Measurements from ENCODE around the gene TULP4.
"Not testable (repeated sequence)": the region's sequence is repeated elsewhere in the genome, so short reads cannot be mapped to it uniquely, and the experiment has no call there.

TULP4 gene

GRCh38 chr6:158284007-158284875, 28.0 kb upstream of the TULP4 start:
- Histone ChIP-seq H3K9ac (ENCODE audit: low read depth, low read length) (peak overlapping the region; percentile 39), H3K9me3 (replicated peaks; ENCODE audit: low read length) (no peaks in the 10 kb centered on the region), H3K4me2 (ENCODE audit: low read length) (peak overlapping the region; percentile 43), H3K27me3 (ENCODE audit: control insufficient read depth, insufficient read depth, low read length) (no peaks in the 10 kb centered on the region), H3K4me1 (ENCODE audit: control insufficient read depth, insufficient read depth, low read length) (peaks cover 24% of the 10 kb centered on the region), H3K36me3 (ENCODE audit: insufficient read depth, low read length) (peaks cover 3% of the 10 kb centered on the region), H3K4me3 (ENCODE audit: low read length) (no peak overlapping the region)

- Histone ChIP-seq H3K9ac (ENCODE audit: low read depth, low read length) (no peak overlapping the region), H3K36me3 (ENCODE audit: insufficient read depth, low read length) (peaks cover 3% of the 10 kb centered on the region), H3K4me3 (ENCODE audit: low read length) (no peak overlapping the region), H3K9me3 (replicated peaks; ENCODE audit: low read length) (no peaks in the 10 kb centered on the region), H3K27me3 (ENCODE audit: control insufficient read depth, insufficient read depth, low read length) (no peaks in the 10 kb centered on the region), H3K4me1 (ENCODE audit: control insufficient read depth, insufficient read depth, low read length) (peaks cover 24% of the 10 kb centered on the region), H3K4me2 (ENCODE audit: low read length) (peak overlapping the region; percentile 14)
These were observed 27.2 kb upstream of the TULP4 start for GRCh38 chr6:158284876-158285655.

GRCh38 chr6:158285656-158286021, 26.6 kb upstream of the TULP4 start:
- peak overlapping the region; percentile 14 for H3K4me2 ChIP-seq (ENCODE audit: low read length)
- H3K9me3 ChIP-seq (replicated peaks; ENCODE audit: low read length): no peaks in the 10 kb centered on the region
- H3K4me3 ChIP-seq (ENCODE audit: low read length): no peak overlapping the region
- no peak overlapping the region for H3K9ac ChIP-seq (ENCODE audit: low read depth, low read length)
- H3K27me3 ChIP-seq (ENCODE audit: control insufficient read depth, insufficient read depth, low read length): no peaks in the 10 kb centered on the region
- H3K4me1 ChIP-seq (ENCODE audit: control insufficient read depth, insufficient read depth, low read length): peaks cover 24% of the 10 kb centered on the region
- peaks cover 3% of the 10 kb centered on the region for H3K36me3 ChIP-seq (ENCODE audit: insufficient read depth, low read length)

- H3K4me3 ChIP-seq (ENCODE audit: low read length): no peak overlapping the region
- H3K36me3 ChIP-seq (ENCODE audit: insufficient read depth, low read length): peaks cover 3% of the 10 kb centered on the region
- no peaks in the 10 kb centered on the region for H3K9me3 ChIP-seq (replicated peaks; ENCODE audit: low read length)
- no peaks in the 10 kb centered on the region for H3K27me3 ChIP-seq (ENCODE audit: control insufficient read depth, insufficient read depth, low read length)
- peaks cover 24% of the 10 kb centered on the region for H3K4me1 ChIP-seq (ENCODE audit: control insufficient read depth, insufficient read depth, low read length)
- H3K9ac ChIP-seq (ENCODE audit: low read depth, low read length): peak overlapping the region; percentile 36
- H3K4me2 ChIP-seq (ENCODE audit: low read length): peak overlapping the region; percentile 32
These were observed 25.9 kb upstream of the TULP4 start for GRCh38 chr6:158286413-158286812.

GRCh38 chr6:158287047-158287446, 25.2 kb upstream of the TULP4 start:
- Histone ChIP-seq H3K27me3 (ENCODE audit: control insufficient read depth, insufficient read depth, low read length) (no peaks in the 10 kb centered on the region), H3K36me3 (ENCODE audit: insufficient read depth, low read length) (peaks cover 3% of the 10 kb centered on the region)

GRCh38 chr6:158290040-158290439, 22.2 kb upstream of the TULP4 start:
- Histone ChIP-seq H3K9ac (ENCODE audit: low read depth, low read length) (no peak overlapping the region), H3K4me2 (ENCODE audit: low read length) (no peak overlapping the region), H3K27me3 (ENCODE audit: control insufficient read depth, insufficient read depth, low read length) (no peaks in the 10 kb centered on the region), H3K4me3 (ENCODE audit: low read length) (no peak overlapping the region), H3K4me1 (ENCODE audit: control insufficient read depth, insufficient read depth, low read length) (peaks cover 19% of the 10 kb centered on the region), H3K9me3 (replicated peaks; ENCODE audit: low read length) (no peaks in the 10 kb centered on the region), H3K36me3 (ENCODE audit: insufficient read depth, low read length) (no peaks in the 10 kb centered on the region)

More at GRCh38 chr6:158287047-158287446, 25.2 kb upstream of the TULP4 start:
- peaks cover 24% of the 10 kb centered on the region for H3K4me1 ChIP-seq (ENCODE audit: control insufficient read depth, insufficient read depth, low read length)
- H3K9me3 ChIP-seq (replicated peaks; ENCODE audit: low read length): no peaks in the 10 kb centered on the region
- no peak overlapping the region for H3K9ac ChIP-seq (ENCODE audit: low read depth, low read length)
- H3K4me3 ChIP-seq (ENCODE audit: low read length): no peak overlapping the region
- no peak overlapping the region for H3K4me2 ChIP-seq (ENCODE audit: low read length)

GRCh38 chr6:158290659-158291058, 21.6 kb upstream of the TULP4 start:
- Histone ChIP-seq H3K36me3 (ENCODE audit: insufficient read depth, low read length) (no peaks in the 10 kb centered on the region), H3K9ac (ENCODE audit: low read depth, low read length) (no peak overlapping the region), H3K4me1 (ENCODE audit: control insufficient read depth, insufficient read depth, low read length) (peaks cover 14% of the 10 kb centered on the region), H3K27me3 (ENCODE audit: control insufficient read depth, insufficient read depth, low read length) (no peaks in the 10 kb centered on the region), H3K9me3 (replicated peaks; ENCODE audit: low read length) (no peaks in the 10 kb centered on the region), H3K4me3 (ENCODE audit: low read length) (no peak overlapping the region), H3K4me2 (ENCODE audit: low read length) (no peak overlapping the region)

- H3K4me1 ChIP-seq (ENCODE audit: control insufficient read depth, insufficient read depth, low read length): peaks cover under 1% of the 10 kb centered on the region
- H3K9me3 ChIP-seq (replicated peaks; ENCODE audit: low read length): peaks cover 3% of the 10 kb centered on the region
- no peak overlapping the region for H3K4me3 ChIP-seq (ENCODE audit: low read length)
- H3K36me3 ChIP-seq (ENCODE audit: insufficient read depth, low read length): peaks cover 4% of the 10 kb centered on the region
- H3K4me2 ChIP-seq (ENCODE audit: low read length): no peak overlapping the region
- no peak overlapping the region for H3K9ac ChIP-seq (ENCODE audit: low read depth, low read length)
- no peaks in the 10 kb centered on the region for H3K27me3 ChIP-seq (ENCODE audit: control insufficient read depth, insufficient read depth, low read length)
These were observed 20.2 kb upstream of the TULP4 start for GRCh38 chr6:158292016-158292415.

GRCh38 chr6:158293122-158293521, 19.1 kb upstream of the TULP4 start:
- H3K36me3 ChIP-seq (ENCODE audit: insufficient read depth, low read length): peaks cover 4% of the 10 kb centered on the region
- H3K4me1 ChIP-seq (ENCODE audit: control insufficient read depth, insufficient read depth, low read length): no peaks in the 10 kb centered on the region
- H3K9ac ChIP-seq (ENCODE audit: low read depth, low read length): no peak overlapping the region
- H3K4me2 ChIP-seq (ENCODE audit: low read length): no peak overlapping the region
- H3K9me3 ChIP-seq (replicated peaks; ENCODE audit: low read length): peaks cover 10% of the 10 kb centered on the region
- H3K27me3 ChIP-seq (ENCODE audit: control insufficient read depth, insufficient read depth, low read length): no peaks in the 10 kb centered on the region
- H3K4me3 ChIP-seq (ENCODE audit: low read length): no peak overlapping the region

- H3K9ac ChIP-seq (ENCODE audit: low read depth, low read length); H3K27me3 ChIP-seq (ENCODE audit: control insufficient read depth, insufficient read depth, low read length); H3K9me3 ChIP-seq (replicated peaks; ENCODE audit: low read length); H3K4me2 ChIP-seq (ENCODE audit: low read length); H3K4me1 ChIP-seq (ENCODE audit: control insufficient read depth, insufficient read depth, low read length); H3K4me3 ChIP-seq (ENCODE audit: low read length); H3K36me3 ChIP-seq (ENCODE audit: insufficient read depth, low read length): not testable (repeated sequence)
These were observed 16.1 kb upstream of the TULP4 start for GRCh38 chr6:158295976-158296853.

- H3K36me3 ChIP-seq (ENCODE audit: insufficient read depth, low read length): not testable (repeated sequence)
These were observed 15.4 kb upstream of the TULP4 start for GRCh38 chr6:158296854-158297324.

More at GRCh38 chr6:158296854-158297324, 15.4 kb upstream of the TULP4 start:
- H3K4me3 ChIP-seq (ENCODE audit: low read length); H3K9me3 ChIP-seq (replicated peaks; ENCODE audit: low read length); H3K27me3 ChIP-seq (ENCODE audit: control insufficient read depth, insufficient read depth, low read length); H3K4me2 ChIP-seq (ENCODE audit: low read length); H3K9ac ChIP-seq (ENCODE audit: low read depth, low read length); H3K4me1 ChIP-seq (ENCODE audit: control insufficient read depth, insufficient read depth, low read length): not testable (repeated sequence)

Data from skeletal muscle satellite cell (primary cell).